Neural crest cell (in vitro differentiated cells): ENCODE results near the gene PCNT. TPM values are rescaled to one million over a fixed set of nuclear protein-coding genes. Genes with fewer than 3 reads are reported as not detected.
"Not testable (repeated sequence)": the region's sequence is repeated elsewhere in the genome, so short reads cannot be mapped to it uniquely, and the experiment has no call there.

Source experiments
- DNase-seq: peaks from one replicate; pipeline ENCODE4 v3.0.0; 2021; ENCODE audit warnings: low read depth, mixed read lengths, low spot score
- H3K27ac Mint-ChIP-seq: one replicate; pipeline ENCODE4 v1.8.0; 2021; ENCODE audit warnings: mild to moderate bottlenecking, mixed read lengths; ENCODE audit not compliant: unreplicated experiment
- H3K27me3 Mint-ChIP-seq: 2 replicates; pipeline ENCODE4 v1.8.0; 2021; ENCODE audit warnings: low read depth, mild to moderate bottlenecking, mixed read lengths
- H3K36me3 Mint-ChIP-seq: 2 replicates; pipeline ENCODE4 v1.8.0; 2021; ENCODE audit warnings: low read depth, mild to moderate bottlenecking, mixed read lengths
- H3K4me1 Mint-ChIP-seq: 2 replicates; pipeline ENCODE4 v1.8.0; 2021; ENCODE audit warnings: mixed read lengths
- H3K4me3 Mint-ChIP-seq: one replicate; pipeline ENCODE4 v1.8.0; 2021; ENCODE audit warnings: mild to moderate bottlenecking, mixed read lengths
- H3K9me3 Mint-ChIP-seq: 2 replicates; pipeline ENCODE4 v1.8.0; 2021; ENCODE audit warnings: mixed read lengths
- total RNA-seq: library from RNA; stranded (reverse); gene quantifications from 2 replicates; pipeline ENCODE4 v1.2.1, GENCODE V29; 2021
- TF ChIP-seq, protein P1 (sequence below): fragments of 200-600 bp; sonication (generic); conservative IDR thresholded peaks from 2 replicates; pipeline ENCODE4 v1.5.0; 2021; ENCODE audit warnings: antibody characterized with exemption, mild to moderate bottlenecking

Gene PCNT
- total RNA-seq, 1 donor from 2014 or later = 60.4 TPM

- Mint-ChIP-seq H3K9me3 (no peaks in the 10 kb centered on the region), H3K36me3 (peaks cover 8% of the 10 kb centered on the region), H3K4me3 (no peak overlapping the region), H3K27me3 (no peaks in the 10 kb centered on the region), H3K4me1 (peaks cover 5% of the 10 kb centered on the region), H3K27ac (no peak overlapping the region)
- DNase-seq = no peak
- TF ChIP-seq, protein P1, sequence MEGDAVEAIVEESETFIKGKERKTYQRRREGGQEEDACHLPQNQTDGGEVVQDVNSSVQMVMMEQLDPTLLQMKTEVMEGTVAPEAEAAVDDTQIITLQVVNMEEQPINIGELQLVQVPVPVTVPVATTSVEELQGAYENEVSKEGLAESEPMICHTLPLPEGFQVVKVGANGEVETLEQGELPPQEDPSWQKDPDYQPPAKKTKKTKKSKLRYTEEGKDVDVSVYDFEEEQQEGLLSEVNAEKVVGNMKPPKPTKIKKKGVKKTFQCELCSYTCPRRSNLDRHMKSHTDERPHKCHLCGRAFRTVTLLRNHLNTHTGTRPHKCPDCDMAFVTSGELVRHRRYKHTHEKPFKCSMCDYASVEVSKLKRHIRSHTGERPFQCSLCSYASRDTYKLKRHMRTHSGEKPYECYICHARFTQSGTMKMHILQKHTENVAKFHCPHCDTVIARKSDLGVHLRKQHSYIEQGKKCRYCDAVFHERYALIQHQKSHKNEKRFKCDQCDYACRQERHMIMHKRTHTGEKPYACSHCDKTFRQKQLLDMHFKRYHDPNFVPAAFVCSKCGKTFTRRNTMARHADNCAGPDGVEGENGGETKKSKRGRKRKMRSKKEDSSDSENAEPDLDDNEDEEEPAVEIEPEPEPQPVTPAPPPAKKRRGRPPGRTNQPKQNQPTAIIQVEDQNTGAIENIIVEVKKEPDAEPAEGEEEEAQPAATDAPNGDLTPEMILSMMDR = no peak
Observed at GRCh38 chr21:46431884-46432488, 108.0 kb downstream of the PCNT start.

GRCh38 chr21:46433116-46433515 is 109.2 kb downstream of the PCNT start:
- not testable (repeated sequence) for DNase-seq, H3K27me3 Mint-ChIP-seq, H3K9me3 Mint-ChIP-seq, H3K27ac Mint-ChIP-seq, H3K36me3 Mint-ChIP-seq, H3K4me3 Mint-ChIP-seq
- H3K4me1 Mint-ChIP-seq = peaks cover 12% of the 10 kb centered on the region

- Mint-ChIP-seq H3K4me3 (no peak overlapping the region), H3K4me1 (peaks cover 12% of the 10 kb centered on the region), H3K27ac (no peak overlapping the region), H3K36me3 (peaks cover 14% of the 10 kb centered on the region), H3K27me3 (no peaks in the 10 kb centered on the region), H3K9me3 (no peaks in the 10 kb centered on the region)
- TF ChIP-seq, protein P1 = no peak
- DNase-seq = no peak
Observed at GRCh38 chr21:46434322-46434958, 110.5 kb downstream of the PCNT start.

DNA sequence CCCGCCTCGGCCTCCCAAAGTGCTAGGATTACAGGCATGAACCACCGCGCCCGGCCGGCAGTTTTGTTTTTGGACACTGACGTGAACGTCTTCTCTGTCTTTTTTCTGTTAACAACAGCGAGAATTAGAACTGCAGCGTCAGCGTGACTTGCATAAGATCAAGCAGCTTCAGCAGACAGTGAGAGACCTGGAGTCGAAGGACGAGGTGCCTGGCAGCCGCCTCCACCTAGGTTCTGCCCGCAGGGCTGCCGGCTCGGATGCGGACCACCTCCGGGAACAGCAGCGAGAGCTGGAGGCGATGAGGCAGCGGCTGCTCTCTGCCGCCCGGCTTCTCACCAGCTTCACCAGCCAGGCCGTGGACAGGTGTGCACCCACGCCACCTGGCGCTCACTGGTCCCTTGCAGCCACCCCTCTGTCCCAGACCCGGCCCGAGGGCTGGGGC is 111.9 kb downstream of the PCNT start:
- Mint-ChIP-seq H3K4me3 (no peak overlapping the region), H3K27me3 (no peaks in the 10 kb centered on the region), H3K4me1 (peaks cover 12% of the 10 kb centered on the region), H3K36me3 (peaks cover 16% of the 10 kb centered on the region), H3K27ac (no peak overlapping the region), H3K9me3 (no peaks in the 10 kb centered on the region)
- TF ChIP-seq, protein P1 = no peak
- no peak for DNase-seq

DNA sequence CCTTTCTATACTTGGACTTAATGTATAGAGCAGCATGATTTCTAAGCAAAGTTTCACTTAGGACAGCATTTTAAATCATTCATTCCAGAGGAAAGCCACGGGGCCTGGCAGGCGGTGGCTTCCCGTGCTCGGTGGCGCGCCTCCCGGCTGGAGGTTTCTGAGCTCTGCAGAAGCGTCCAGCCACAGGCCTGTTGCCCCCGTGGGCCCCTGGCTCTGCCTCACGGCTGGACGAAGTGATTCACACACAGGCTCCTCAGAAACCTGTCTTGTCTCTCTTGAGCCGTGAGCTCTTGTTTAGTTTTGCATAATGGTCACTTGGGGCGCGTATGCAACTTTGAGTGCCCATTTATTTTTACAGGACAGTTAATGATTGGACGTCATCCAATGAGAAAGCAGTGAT is 112.7 kb downstream of the PCNT start:
- no peak for DNase-seq
- no peaks in the 10 kb centered on the region for H3K27me3 Mint-ChIP-seq
- no peaks in the 10 kb centered on the region for H3K9me3 Mint-ChIP-seq
- H3K4me1 Mint-ChIP-seq = peaks cover 12% of the 10 kb centered on the region
- H3K27ac Mint-ChIP-seq = peak overlapping the region; percentile 12
- H3K4me3 Mint-ChIP-seq = no peak overlapping the region
- TF ChIP-seq, protein P1 = no peak
- peaks cover 15% of the 10 kb centered on the region for H3K36me3 Mint-ChIP-seq

GRCh38 chr21:46437096-46437498 is 113.1 kb downstream of the PCNT start:
- H3K4me3 Mint-ChIP-seq = no peak overlapping the region
- H3K4me1 Mint-ChIP-seq = peaks cover 12% of the 10 kb centered on the region
- peak overlapping the region; percentile 96 for H3K27ac Mint-ChIP-seq
- H3K27me3 Mint-ChIP-seq = no peaks in the 10 kb centered on the region
- TF ChIP-seq, protein P1 = no peak
- DNase-seq = no peak
- H3K36me3 Mint-ChIP-seq = peaks cover 12% of the 10 kb centered on the region
- H3K9me3 Mint-ChIP-seq = no peaks in the 10 kb centered on the region
